SK-N-SH treated with all-trans-retinoic acid at 6 μM for 48 hours (cell line): ENCODE measurements around the gene MTREX.

Experiments used
- ATAC-seq: fragments of 200-7000 bp; cut with Tn5 transposase; 3 replicates; pipeline ENCODE4 v1.9.1; 2020; ENCODE audit warnings: mild to moderate bottlenecking, moderate library complexity
- ARNTL ChIP-seq: fragments of 450-650 bp; formaldehyde crosslinking; IDR thresholded peaks from 2 replicates; pipeline ENCODE4 v1.5.0; 2020; ENCODE audit warnings: low read depth, mild to moderate bottlenecking, moderate library complexity, borderline replicate concordance
- BACH2 ChIP-seq: fragments of 250-450 bp; sonication (Bioruptor Pico); IDR thresholded peaks from 2 replicates; pipeline ENCODE4 v1.9.0; 2021; ENCODE audit warnings: mild to moderate bottlenecking, borderline replicate concordance
- CSDC2 ChIP-seq: fragments of 250-450 bp; sonication (Bioruptor Pico); IDR thresholded peaks from 2 replicates; pipeline ENCODE4 v1.5.0; 2020; ENCODE audit warnings: mild to moderate bottlenecking, moderate library complexity
- ESRRG ChIP-seq: fragments of 250-450 bp; sonication (Bioruptor Pico); IDR thresholded peaks from 2 replicates; pipeline ENCODE4 v1.6.1; 2021; ENCODE audit warnings: mild to moderate bottlenecking
- GLIS3 ChIP-seq: fragments of 250-450 bp; sonication (Bioruptor Pico); IDR thresholded peaks from 2 replicates; pipeline ENCODE4 v1.5.0; 2020; ENCODE audit warnings: mild to moderate bottlenecking, moderate library complexity
- ISL1 ChIP-seq: fragments of 250-450 bp; sonication (Bioruptor Pico); IDR thresholded peaks from 2 replicates; pipeline ENCODE4 v2.1.2; 2022; ENCODE audit warnings: mild to moderate bottlenecking, moderate library complexity
- OSR1 ChIP-seq: fragments of 250-450 bp; sonication (Bioruptor Pico); IDR thresholded peaks from 2 replicates; pipeline ENCODE4 v1.8.0; 2022; ENCODE audit warnings: moderate library complexity, mild to moderate bottlenecking, inconsistent platforms
- PPARA ChIP-seq: fragments of 250-450 bp; sonication (Bioruptor Pico); IDR thresholded peaks from 2 replicates; pipeline ENCODE4 v1.5.0; 2020; ENCODE audit warnings: mild to moderate bottlenecking, borderline replicate concordance
- SNAI2 ChIP-seq: fragments of 250-450 bp; sonication (Bioruptor Pico); IDR thresholded peaks from 2 replicates; pipeline ENCODE4 v1.5.0; 2020; ENCODE audit warnings: mild to moderate bottlenecking, moderate library complexity
- TCF4 ChIP-seq: fragments of 250-450 bp; sonication (Bioruptor Pico); IDR thresholded peaks from 2 replicates; pipeline ENCODE4 v1.8.0; 2021; ENCODE audit warnings: mild to moderate bottlenecking, moderate library complexity, borderline replicate concordance
- TOX ChIP-seq: fragments of 250-450 bp; sonication (Bioruptor Pico); IDR thresholded peaks from 2 replicates; pipeline ENCODE4 v1.8.0; 2021; ENCODE audit warnings: mild to moderate bottlenecking, moderate library complexity, borderline replicate concordance
- TSHZ2 ChIP-seq: fragments of 250-450 bp; sonication (Bioruptor Pico); IDR thresholded peaks from 2 replicates; pipeline ENCODE4 v1.5.0; 2020; ENCODE audit warnings: mild to moderate bottlenecking, moderate library complexity
- ZFP3 ChIP-seq: fragments of 250-450 bp; sonication (Bioruptor Pico); IDR thresholded peaks from 2 replicates; pipeline ENCODE4 v1.5.0; 2020; ENCODE audit warnings: mild to moderate bottlenecking, moderate library complexity
- ZFP30 ChIP-seq: fragments of 450-650 bp; formaldehyde crosslinking; IDR thresholded peaks from 2 replicates; pipeline ENCODE4 v1.5.0; 2022; ENCODE audit warnings: mild to moderate bottlenecking, moderate library complexity
- ZNF70 ChIP-seq: fragments of 450-650 bp; formaldehyde crosslinking; IDR thresholded peaks from 2 replicates; pipeline ENCODE4 v1.5.0; 2020; ENCODE audit warnings: mild to moderate bottlenecking, moderate library complexity
- ZNF8 ChIP-seq: fragments of 450-650 bp; formaldehyde crosslinking; IDR thresholded peaks from 2 replicates; pipeline ENCODE4 v1.5.0; 2020; ENCODE audit warnings: mild to moderate bottlenecking, moderate library complexity
- TF ChIP-seq, protein P1 (sequence below): fragments of 250-450 bp; sonication (Bioruptor Pico); IDR thresholded peaks from 2 replicates; pipeline ENCODE4 v1.5.1; 2021; ENCODE audit warnings: mild to moderate bottlenecking, moderate library complexity
- TF ChIP-seq, protein P2 (sequence below): fragments of 250-450 bp; sonication (Bioruptor Pico); IDR thresholded peaks from 2 replicates; pipeline ENCODE4 v1.5.1; 2020; ENCODE audit warnings: low read depth, mild to moderate bottlenecking, moderate library complexity
- TF ChIP-seq, protein P3 (sequence below): fragments of 250-450 bp; sonication (Bioruptor Pico); IDR thresholded peaks from 2 replicates; pipeline ENCODE4 v1.8.0; 2021; ENCODE audit warnings: low read depth, mild to moderate bottlenecking, moderate library complexity, borderline replicate concordance
- TF ChIP-seq, protein P4 (sequence below): fragments of 250-450 bp; sonication (Bioruptor Pico); IDR thresholded peaks from 2 replicates; pipeline ENCODE4 v1.8.0; 2020; ENCODE audit warnings: mild to moderate bottlenecking, moderate library complexity, borderline replicate concordance

Gene MTREX

GRCh38 chr5:55469839-55470238 is 162.1 kb downstream of the MTREX start:
- TF ChIP-seq, protein P1, sequence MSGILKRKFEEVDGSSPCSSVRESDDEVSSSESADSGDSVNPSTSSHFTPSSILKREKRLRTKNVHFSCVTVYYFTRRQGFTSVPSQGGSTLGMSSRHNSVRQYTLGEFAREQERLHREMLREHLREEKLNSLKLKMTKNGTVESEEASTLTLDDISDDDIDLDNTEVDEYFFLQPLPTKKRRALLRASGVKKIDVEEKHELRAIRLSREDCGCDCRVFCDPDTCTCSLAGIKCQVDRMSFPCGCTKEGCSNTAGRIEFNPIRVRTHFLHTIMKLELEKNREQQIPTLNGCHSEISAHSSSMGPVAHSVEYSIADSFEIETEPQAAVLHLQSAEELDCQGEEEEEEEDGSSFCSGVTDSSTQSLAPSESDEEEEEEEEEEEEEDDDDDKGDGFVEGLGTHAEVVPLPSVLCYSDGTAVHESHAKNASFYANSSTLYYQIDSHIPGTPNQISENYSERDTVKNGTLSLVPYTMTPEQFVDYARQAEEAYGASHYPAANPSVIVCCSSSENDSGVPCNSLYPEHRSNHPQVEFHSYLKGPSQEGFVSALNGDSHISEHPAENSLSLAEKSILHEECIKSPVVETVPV (CRISPR knock-in tag), result no peak
- TF ChIP-seq, all 23 proteins: peak for 0
- ATAC-seq, result no peak

GRCh38 chr5:55470282-55470681 is 162.5 kb downstream of the MTREX start:
- TF ChIP-seq, protein P2, sequence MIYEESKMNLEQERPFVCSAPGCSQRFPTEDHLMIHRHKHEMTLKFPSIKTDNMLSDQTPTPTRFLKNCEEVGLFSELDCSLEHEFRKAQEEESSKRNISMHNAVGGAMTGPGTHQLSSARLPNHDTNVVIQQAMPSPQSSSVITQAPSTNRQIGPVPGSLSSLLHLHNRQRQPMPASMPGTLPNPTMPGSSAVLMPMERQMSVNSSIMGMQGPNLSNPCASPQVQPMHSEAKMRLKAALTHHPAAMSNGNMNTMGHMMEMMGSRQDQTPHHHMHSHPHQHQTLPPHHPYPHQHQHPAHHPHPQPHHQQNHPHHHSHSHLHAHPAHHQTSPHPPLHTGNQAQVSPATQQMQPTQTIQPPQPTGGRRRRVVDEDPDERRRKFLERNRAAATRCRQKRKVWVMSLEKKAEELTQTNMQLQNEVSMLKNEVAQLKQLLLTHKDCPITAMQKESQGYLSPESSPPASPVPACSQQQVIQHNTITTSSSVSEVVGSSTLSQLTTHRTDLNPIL (CRISPR knock-in tag), result no peak
- TF ChIP-seq ZNF8 (CRISPR knock-in tag) (no peak), SNAI2 (CRISPR knock-in tag) (no peak), PPARA (CRISPR knock-in tag) (no peak), ZNF70 (CRISPR knock-in tag) (no peak), OSR1 (CRISPR knock-in tag) (no peak), ARNTL (no peak), GLIS3 (CRISPR knock-in tag) (no peak), ESRRG (no peak)
- TF ChIP-seq, protein P3, sequence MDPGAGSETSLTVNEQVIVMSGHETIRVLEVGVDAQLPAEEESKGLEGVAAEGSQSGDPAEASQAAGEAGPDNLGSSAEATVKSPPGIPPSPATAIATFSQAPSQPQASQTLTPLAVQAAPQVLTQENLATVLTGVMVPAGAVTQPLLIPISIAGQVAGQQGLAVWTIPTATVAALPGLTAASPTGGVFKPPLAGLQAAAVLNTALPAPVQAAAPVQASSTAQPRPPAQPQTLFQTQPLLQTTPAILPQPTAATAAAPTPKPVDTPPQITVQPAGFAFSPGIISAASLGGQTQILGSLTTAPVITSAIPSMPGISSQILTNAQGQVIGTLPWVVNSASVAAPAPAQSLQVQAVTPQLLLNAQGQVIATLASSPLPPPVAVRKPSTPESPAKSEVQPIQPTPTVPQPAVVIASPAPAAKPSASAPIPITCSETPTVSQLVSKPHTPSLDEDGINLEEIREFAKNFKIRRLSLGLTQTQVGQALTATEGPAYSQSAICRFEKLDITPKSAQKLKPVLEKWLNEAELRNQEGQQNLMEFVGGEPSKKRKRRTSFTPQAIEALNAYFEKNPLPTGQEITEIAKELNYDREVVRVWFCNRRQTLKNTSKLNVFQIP (CRISPR knock-in tag), result no peak
- no peak for ATAC-seq

GRCh38 chr5:55471468-55471867 is 163.7 kb downstream of the MTREX start:
- no peak for ATAC-seq
- TF ChIP-seq ISL1 (CRISPR knock-in tag) (no peak), OSR1 (CRISPR knock-in tag) (no peak), PPARA (CRISPR knock-in tag) (no peak), ZFP30 (CRISPR knock-in tag) (no peak), SNAI2 (CRISPR knock-in tag) (no peak), BACH2 (CRISPR knock-in tag) (no peak), CSDC2 (CRISPR knock-in tag) (no peak)
- TF ChIP-seq, protein P1 (CRISPR knock-in tag), result no peak
- TF ChIP-seq, protein P4, sequence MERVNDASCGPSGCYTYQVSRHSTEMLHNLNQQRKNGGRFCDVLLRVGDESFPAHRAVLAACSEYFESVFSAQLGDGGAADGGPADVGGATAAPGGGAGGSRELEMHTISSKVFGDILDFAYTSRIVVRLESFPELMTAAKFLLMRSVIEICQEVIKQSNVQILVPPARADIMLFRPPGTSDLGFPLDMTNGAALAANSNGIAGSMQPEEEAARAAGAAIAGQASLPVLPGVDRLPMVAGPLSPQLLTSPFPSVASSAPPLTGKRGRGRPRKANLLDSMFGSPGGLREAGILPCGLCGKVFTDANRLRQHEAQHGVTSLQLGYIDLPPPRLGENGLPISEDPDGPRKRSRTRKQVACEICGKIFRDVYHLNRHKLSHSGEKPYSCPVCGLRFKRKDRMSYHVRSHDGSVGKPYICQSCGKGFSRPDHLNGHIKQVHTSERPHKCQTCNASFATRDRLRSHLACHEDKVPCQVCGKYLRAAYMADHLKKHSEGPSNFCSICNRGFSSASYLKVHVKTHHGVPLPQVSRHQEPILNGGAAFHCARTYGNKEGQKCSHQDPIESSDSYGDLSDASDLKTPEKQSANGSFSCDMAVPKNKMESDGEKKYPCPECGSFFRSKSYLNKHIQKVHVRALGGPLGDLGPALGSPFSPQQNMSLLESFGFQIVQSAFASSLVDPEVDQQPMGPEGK (CRISPR knock-in tag), result no peak

- no peak for ATAC-seq
- TF ChIP-seq ZFP30 (CRISPR knock-in tag) (no peak), GLIS3 (CRISPR knock-in tag) (no peak), ZNF8 (CRISPR knock-in tag) (no peak), CSDC2 (CRISPR knock-in tag) (no peak), SNAI2 (CRISPR knock-in tag) (no peak), TOX (CRISPR knock-in tag) (no peak), ZFP3 (CRISPR knock-in tag) (no peak), TSHZ2 (CRISPR knock-in tag) (no peak), TCF4 (CRISPR knock-in tag) (no peak)
- TF ChIP-seq, protein P1 (CRISPR knock-in tag), result no peak
These were observed 164.9 kb downstream of the MTREX start for GRCh38 chr5:55472642-55473041.
